MV-4-11 (cell line): ENCODE data around the gene VEPH1.

Experiments
- DNase-seq: peaks from one replicate; lab custom pipeline; 2025; lab: John Stamatoyannopoulos, UW

The VEPH1 gene

DNA sequence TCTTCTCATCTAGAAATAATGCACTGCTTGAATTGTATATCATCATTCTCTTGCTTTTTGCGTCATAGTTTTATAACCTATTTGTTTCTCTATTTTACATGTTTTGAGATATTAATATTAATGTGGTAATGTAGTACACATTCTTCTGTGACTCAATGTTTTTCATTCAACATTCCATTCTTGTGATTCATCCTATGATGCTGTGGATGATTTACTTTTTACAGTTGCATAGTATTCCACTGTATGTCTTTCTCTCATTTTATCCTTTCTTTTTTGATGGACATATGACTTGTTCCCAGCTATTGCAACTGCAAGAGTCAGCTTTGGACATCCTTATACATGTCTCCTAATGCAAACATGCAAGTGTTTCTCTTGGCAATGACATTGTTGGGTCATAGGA lies 20.6 kb upstream of the VEPH1 start:
- DNase-seq, result no peak

DNA sequence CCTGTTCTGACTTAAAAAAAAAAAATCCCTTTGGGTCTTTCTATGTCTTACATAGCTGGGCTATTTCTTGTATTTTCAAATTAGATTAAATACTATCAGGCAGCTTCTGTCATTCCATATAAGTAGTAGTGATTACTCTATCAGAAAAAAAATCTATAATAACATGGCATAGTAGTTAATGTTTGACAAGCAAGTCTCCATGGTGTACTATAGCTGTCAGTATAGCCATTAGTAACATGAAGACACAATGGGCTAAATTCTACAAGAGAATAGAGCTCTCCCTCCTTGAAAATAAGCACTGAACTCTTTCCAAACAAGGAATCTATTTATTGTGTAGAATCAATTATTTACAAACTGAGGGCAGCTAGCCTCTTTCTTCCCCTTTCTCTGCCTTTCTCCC lies 19.4 kb upstream of the VEPH1 start:
- no peak for DNase-seq

DNA sequence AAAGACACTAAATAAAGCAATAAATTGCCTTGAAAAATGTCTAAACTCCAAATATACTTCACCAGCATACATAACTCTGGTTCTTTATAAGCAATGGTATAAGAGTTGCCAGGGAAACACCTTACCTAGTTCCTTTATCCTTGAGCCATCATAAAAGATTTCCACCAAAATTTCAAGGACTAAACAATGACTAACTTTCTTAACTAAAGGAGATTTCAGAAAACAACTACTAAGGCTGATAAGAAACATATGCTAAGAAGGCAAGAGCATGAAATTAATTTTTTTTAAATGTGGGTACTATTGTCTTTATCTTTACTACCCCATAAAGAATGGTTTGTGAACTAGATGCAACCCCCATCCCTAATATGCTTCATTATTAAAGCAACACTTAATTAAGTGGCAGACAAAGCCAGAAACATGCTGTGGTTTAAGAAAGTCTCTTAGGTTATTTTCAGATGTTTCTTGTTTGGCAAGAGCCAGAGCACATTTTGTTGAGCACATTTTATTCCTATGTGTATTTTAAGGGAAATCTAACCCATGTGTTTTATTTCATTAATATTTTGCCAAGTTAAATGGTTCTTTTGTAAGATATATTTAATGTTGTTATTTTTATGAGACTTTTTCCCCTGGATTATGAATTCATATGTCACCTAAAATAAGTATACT lies 17.4 kb upstream of the VEPH1 start:
- DNase-seq, result no peak

DNA sequence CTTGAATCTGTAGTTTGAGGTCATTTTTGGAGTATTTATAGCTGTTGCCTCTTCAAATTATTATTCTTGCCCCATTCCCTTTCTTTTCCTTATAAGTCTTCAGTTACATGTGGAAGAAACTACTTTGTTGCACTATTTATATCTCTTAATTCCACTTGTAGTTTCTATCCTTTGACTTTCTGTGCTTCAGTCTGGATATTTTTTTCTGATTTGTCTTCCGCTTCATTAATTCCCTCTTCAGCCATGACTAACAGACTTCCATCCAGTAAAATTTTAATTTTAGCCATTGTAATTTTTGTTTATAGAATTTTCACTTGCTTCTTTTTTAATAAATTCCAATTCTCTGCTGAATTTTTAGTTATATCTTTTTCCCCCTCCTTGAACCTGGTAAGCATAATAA lies 15.7 kb upstream of the VEPH1 start:
- DNase-seq, result no peak

DNA sequence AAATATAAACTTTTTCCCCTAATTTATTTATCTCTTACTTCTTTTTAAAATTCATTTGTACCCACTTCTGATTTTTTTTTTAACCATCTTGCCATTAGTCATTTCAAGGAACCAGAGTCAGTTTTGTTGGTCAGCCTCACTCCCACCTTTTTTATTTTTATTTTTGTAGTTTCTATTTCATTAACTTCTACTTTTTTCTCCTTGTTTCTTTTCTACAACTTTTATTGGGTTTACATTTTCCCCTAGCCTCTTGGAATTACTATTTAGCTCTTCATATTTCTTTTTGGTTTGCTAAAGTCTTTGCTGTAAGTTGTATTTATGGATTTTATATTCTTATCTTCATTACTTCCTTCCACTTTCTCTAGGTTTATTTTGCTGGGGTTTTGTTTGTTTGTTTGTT lies 13.7 kb upstream of the VEPH1 start:
- DNase-seq, result no peak

DNA sequence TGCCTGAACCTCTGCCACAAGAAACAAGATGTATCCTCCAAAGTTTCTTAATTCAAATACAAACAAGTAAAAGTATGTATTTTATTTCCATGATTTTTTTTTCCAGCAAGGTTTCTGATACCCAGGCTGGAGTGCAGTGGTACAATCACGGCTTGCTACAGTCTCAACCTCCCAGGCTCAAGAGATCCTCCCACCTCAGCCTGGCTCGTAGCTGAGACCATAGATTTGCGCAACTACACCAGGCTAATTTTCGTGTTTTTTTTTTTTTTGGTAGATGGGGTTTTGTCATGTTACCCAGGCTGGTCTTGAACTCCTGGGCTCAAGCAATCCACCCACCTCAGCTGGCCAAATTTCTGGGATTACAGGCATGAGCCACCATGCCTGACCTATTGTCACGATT lies 12.2 kb upstream of the VEPH1 start:
- no peak for DNase-seq

DNA sequence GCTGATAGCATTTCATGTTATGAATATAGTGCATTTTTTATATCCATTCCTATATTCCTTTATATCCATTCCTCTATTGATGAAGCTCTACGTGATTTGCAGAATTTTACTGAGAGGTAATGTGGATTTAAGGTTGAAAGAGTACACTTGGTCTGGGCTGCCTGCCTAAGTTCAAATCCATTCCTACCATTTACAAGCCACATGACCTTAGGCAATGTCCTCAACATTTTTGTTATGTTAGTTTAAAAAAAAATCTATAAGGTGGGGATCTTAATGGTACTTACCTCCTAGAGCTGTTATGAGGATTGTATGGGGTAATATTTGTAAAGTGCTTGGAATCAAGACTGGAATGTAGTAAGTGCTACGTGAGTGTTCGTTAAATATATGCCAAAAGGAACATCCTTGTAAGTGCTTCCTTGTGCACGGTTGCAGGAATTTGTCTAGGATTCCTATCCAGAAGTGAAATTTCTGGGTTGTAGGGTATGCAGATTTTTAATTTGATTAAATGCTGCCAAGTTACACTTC lies 11.2 kb upstream of the VEPH1 start:
- no peak for DNase-seq

DNA sequence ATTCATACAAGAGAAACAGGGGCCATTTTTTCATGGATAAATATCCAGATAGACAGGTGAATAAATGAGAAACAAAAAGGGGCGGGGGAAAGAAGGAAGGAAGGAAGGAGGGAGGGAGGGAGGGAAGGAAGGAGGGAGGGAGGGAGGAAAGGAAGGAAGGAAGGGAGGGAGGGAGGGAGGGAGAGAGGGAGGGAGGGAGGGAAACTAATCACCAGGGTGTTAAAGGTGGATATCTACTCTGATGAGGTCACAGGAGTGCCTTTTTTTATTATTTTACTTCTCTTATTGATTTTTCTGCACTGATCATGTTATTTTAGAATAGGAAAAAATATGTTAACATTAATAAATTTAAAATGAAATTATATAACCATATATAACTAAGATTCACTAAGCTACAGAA lies 10.4 kb upstream of the VEPH1 start:
- DNase-seq, result no peak

DNA sequence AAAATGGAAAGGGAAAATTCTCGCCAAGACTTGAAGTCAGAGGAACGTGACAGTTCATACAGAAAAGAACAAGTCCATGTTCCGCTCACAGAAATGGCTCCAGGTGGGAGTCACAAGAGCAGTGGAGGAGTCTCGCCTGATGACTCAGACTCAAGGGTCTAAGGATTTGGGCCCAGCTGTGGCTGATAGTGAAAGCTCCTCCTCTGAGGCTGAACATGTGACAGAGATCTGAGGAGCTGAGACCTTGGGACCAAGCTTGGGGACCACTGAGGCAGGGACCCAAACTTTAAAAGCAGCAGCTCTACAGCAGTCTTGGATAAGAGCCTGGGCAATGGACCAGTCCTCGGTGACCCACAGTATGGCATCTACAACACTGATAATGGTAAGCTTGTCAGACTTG lies 9.3 kb upstream of the VEPH1 start:
- DNase-seq, result no peak

DNA sequence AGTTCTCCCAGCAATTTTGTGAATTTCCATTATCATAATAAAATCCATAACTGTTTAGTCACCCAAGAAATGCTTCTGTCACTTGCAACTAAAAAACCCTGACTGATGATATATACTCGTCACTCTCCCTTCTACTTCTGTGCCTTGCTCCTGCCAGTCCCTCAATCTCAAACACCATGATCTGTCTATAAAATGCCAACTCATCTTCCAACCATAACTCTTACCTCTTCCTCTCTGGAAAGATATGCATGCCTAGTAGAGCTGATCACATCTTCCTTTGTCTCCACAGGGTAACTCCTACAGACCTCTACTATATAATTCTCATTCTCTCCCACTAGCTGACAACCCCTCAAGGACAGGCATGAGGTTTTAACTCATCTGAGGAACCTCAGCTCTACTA lies 5.2 kb upstream of the VEPH1 start:
- DNase-seq, result no peak

DNA sequence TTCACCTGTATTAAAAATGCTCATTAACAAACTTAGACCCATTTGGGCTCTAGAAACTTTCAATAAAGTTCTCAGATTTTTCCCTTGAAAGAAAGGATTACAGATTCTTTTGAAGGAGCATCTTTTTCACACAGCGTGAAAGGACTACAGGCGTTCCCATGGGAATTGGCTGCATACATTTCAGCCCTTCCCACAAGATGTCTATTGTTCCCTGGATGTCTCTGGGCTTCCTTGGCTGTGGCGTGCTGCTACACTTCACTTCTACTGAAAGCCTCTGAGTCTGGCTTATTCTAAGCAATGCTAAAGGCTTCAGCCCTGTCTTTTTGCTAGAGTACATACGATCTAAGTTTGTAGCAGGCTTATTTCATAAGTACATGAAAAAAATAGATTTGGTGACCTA lies 1.4 kb downstream of the VEPH1 start:
- DNase-seq, result no peak

DNA sequence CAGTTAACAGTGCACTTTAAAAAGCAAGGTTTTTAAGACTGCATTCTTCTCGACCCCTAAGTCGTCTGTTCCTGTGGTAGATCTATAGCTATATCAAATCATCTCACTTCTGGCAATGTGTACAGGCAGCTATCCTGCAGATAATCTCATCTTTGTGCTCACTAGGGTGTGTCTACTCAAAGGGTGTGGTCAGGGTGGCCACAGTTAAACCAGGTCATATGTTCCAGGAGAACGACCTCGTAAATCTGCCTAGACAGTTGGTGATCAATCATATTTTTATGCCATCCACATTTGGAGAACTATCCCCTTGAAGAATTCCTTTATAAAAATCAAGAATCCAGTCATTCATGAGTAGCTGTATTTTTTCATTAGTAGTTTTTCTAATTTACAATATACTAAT lies 3.0 kb downstream of the VEPH1 start:
- no peak for DNase-seq

DNA sequence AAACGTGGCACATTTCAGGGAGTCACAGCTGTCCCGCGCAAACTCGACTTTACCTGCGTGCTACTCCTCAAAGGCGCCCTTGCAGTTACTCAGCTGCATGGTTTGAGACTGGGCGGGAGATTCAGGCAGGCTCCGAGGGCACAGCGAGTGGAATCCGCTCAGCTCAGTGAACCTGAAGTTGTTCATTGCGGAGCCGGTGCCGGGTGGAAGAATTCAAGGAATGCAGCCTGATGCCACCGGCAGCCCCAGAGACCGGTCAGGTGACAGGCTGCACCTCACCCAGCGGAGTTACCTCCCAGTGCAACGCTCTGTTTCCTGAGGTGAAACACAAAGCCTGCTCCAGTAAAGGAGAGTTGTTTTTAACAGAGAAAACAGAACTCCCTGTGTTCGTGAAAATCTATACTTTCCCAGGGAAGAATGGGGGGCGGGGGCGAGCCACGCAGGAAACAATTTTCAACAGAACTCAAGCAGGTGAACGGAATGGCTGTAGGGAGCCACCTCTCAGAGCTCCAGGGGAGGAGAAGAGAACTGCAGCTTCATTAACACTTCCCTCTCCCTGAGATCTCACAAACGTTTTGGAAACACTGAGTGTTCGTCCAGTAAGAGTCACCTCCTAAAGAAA lies 3.8 kb downstream of the VEPH1 start:
- no peak for DNase-seq

DNA sequence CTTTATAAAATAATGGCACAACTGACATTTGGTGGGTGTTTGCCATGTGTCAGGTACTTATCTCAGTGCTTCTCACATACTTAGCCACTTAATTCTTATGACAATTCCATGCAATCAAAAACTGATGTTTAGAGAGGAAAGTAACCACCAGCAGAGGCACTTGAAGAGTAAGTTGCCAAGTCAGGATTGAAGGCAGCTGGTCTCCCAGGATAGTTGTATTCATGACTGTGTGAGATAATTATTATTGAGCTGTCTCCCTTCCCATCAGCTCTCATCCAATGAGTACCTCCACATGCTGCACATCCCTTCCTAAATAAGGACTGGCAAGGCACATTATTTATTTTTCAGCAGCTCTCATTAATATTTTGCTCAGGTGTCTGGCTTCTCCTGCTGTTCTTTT lies 4.8 kb downstream of the VEPH1 start:
- no peak for DNase-seq

DNA sequence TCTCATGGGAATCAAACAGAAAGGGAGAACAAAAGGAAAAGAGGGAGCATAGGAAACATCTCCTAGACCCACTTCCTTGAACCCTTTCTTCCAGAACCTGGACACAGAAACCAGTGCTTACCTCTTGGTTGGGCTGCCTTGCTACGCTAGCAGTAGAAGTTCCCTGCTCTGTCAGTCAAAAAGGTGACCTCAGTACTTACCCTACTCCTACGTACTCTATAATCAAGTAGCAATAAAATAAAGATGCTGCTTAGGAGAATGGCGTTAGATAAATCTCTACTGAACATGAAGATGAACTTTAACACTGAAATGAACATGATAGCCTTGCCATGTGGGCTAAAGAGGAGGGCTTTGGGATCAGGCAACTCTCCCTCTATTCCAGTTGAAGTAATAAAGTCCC lies 7.4 kb downstream of the VEPH1 start:
- no peak for DNase-seq

DNA sequence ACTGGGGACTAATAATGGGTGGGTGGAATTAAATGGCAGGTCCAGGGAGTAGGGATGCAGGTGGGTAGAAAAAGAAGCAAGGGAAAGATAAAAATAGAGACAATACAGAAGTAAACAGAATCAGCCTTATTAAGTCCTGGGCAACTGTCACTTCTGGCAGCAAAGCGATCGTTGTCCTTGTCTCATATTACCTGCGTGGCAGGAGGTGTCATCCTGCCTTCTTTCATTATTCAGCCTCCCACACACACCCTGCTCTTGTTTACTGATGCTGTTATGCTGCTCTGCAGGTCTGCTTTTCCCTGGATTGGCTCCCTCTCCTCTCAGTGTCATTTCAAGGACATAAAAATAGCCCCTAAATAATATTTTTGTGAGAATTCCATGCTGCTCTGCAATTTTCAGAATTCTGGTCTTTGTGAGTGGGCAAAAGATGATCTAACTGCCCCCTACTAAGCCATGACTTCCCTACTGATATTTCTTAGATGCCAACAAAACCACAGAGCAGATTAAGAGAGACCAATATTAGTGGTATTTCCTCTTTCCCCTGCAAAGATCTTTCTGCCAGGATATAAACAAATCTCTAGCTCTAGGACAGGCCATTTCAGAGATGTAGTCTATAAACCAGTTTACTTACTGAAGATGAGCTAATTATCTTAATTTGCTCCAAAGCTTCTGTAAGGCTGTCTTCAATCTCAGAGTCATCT lies 8.5 kb downstream of the VEPH1 start:
- peak; percentile 53 for DNase-seq

DNA sequence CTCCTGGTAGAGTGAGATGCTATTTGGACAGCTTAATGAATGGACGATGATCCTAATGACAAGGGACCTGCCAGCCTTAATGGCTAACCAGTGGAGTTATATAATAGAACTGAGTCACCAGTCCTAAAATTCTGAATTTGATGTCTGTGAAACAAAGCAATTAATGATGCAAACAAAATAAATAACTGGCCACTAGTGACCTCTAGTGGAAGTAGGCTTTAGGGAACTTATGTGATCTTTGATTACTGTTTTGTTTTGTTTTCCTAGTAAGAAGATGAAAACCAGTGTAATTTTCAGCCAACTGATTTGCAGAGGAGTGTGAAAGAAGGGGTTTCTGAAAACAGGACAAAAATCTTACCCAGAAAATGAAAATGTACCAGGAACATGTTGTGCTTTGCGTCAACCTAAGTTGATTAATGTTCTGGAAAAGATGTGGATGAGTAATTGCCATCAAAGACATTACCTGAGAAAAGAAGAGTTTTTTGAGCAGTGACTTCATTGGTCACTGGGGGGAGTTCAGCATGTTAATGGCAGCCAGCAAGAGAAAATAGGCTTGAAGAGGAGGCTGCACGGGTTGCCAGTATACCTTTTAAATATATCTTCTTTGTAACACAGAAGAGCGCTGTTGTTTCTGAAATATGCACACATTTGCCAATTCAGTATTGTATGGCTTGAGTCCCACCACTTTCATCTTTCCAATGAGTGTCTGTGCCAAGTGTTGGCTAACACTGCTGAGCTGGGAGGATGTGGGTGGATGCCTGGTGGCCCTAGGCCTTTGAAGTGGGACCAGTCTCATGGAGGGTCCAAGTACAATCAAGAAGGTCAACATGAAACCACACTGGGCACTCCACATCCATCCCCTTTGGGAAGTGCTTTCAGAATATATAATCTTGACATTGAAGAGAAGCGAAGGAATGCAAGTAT lies 9.3 kb downstream of the VEPH1 start:
- DNase-seq, result peak; percentile 50

DNA sequence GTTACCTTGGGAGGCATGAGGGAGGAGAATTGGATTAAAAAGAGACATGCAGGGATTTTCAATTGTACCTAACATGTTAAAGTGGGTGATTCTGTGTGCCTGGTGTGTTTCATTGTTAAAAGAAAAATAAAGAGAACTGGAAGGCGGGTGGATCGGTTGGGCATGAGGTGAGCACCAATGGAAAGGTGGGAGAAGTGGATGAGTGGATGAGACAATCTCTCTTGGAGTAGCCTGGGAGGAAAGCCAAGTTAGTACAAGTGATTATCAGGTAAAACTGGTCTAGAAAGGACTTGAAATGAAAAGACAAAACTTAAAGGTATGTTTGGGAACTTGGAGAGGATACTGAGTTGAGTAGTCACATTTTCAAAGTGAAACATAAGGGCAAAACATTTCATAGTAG lies 12.1 kb downstream of the VEPH1 start:
- DNase-seq, result no peak

DNA sequence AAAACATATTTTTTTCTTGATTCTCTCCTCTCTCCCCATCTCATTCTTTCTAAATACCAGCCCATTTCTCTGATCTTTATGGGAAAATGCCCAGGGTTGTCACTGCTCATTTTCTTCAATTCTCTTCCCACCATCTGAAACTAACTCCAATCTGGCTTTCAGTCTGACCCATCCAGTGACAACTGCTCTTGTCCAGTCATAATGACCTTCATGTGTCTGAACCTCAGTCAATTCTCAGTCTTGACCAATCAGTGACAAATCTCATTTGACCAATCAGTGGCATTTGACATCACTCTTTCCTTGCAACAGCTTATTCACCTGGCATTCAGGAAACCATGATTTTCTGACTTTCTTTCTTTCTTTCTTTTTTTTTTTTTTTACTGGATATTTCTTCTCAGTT lies 15.1 kb downstream of the VEPH1 start:
- no peak for DNase-seq

DNA sequence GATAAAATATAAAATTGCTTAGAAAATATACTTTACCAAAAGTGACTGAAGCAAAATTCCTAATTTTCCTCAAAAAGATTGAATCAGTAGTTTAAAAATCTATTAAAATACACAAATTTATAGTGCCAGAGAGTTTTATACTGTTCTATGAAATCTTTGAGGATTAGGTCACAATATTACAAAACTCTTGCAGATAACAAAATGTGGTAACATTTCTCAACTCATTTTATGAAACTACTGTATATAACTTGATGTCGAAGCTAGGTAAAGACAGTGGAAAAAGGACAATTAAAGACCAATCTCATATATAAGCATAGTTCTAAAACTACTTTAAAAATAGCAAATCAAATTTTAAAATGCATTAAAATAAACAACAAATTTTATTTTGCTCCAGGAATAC lies 15.9 kb downstream of the VEPH1 start:
- no peak for DNase-seq

DNA sequence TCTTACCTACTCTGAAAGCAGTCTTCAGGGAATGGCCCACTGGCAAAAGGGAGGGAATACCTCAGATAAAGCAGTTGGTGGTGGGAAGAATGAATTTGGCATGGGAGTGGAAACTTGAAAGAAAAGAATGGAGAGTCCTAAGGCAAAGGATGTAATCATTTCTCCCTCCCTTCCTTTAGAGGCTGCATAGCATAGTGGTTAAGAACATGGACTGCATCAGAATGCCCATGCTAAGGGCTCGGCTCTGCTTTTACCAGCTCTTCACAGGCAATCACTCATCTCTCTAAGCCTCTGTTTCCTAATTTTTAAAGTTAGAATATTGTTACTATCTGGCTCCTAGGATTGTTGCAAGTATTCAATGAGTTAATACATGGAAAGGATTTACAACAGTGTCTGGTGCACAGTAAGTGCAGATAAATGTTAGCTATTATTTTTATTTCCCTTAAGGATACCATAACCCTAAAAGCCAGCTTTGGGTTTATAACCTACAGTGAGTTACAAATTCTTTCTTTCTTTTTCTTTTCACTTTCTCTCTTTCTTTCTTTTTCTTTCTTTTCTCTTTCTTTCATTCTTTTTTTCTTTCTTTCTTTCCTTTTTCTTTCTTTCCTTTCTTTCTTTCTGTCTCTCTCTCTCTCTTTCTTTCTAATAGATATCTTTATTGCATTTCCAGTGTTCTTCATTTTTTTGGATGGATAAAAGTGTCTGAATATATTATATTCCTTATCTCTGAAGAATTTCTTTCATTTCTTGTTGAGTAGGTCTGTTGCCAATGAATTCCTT lies 23.6 kb downstream of the VEPH1 start:
- no peak for DNase-seq

DNA sequence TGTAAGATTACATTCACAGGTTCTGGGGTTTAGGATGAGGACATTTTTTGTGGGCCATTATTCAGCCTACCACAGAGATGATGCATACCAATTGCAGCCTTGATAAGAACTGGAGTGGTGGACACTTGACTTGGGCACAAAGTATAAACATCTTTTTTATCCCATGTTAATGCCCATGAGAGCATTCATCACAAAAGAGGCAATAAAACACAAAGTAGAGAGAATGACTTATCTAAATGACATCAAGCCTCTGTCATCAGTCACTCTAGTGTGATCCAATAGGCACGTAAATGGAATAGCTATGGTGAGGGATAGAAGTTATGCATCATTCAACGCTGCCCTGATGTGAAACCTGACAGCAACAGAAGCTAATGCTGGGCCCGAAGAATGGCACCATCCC lies 25.8 kb downstream of the VEPH1 start:
- no peak for DNase-seq
